A673 (cell line): ENCODE measurements around the gene MAEL. TPM values are rescaled to one million over a fixed set of nuclear protein-coding genes. Genes with fewer than 3 reads are reported as not detected.

Experiments used
- BruUV-seq: library from RNA; stranded (reverse); fragments of 400-500 nt; replicated peaks from 2 replicates; lab custom pipeline; 2021; lab: Mats Ljungman, UMichigan
- CTCF ChIA-PET: fragments of 300-600 bp; sonication (Branson Sonifier 250); formaldehyde crosslinking; loops from one replicate; lab custom pipeline; 2022; ENCODE audit warnings: antibody characterized with exemption; lab: Charles Lee
- POLR2A ChIA-PET: fragments of 300-600 bp; sonication (Branson Sonifier 250); formaldehyde crosslinking; loops from one replicate; lab custom pipeline; 2022; ENCODE audit warnings: antibody characterized with exemption; ENCODE audit not compliant: low non-redundant PET; lab: Charles Lee
- DNase-seq: peaks from one replicate; pipeline ENCODE4 v3.0.0-alpha.2; 2015; ENCODE audit warnings: low spot score
- H3K27ac ChIP-seq: fragments of 200-600 bp; sonication (generic); 2 replicates; pipeline ENCODE4 v1.5.1; 2016; ENCODE audit warnings: mixed run types, low read depth, mild to moderate bottlenecking, mixed read lengths, antibody characterized with exemption, low read length; ENCODE audit not compliant: poor library complexity, severe bottlenecking
- H3K27me3 ChIP-seq: fragments of 200-600 bp; sonication (generic); replicated peaks from 2 replicates; pipeline ENCODE4 v1.6.1; 2017; ENCODE audit warnings: mixed run types, low read depth, mild to moderate bottlenecking, mixed read lengths, antibody characterized with exemption, low read length; ENCODE audit not compliant: insufficient read depth, poor library complexity
- H3K36me3 ChIP-seq: fragments of 200-600 bp; sonication (generic); 2 replicates; pipeline ENCODE4 v1.6.1; 2016; ENCODE audit warnings: mixed run types, mild to moderate bottlenecking, mixed read lengths, antibody characterized with exemption, low read length; ENCODE audit not compliant: insufficient read depth, poor library complexity, severe bottlenecking
- H3K4me1 ChIP-seq: fragments of 200-600 bp; sonication (generic); 2 replicates; pipeline ENCODE4 v1.6.1; 2017; ENCODE audit warnings: mixed run types, mild to moderate bottlenecking, mixed read lengths, antibody characterized with exemption, low read length; ENCODE audit not compliant: insufficient read depth, poor library complexity, severe bottlenecking
- H3K4me3 ChIP-seq: fragments of 200-600 bp; sonication (generic); 2 replicates; pipeline ENCODE4 v1.5.1; 2016; ENCODE audit warnings: low read depth, mixed run types, mild to moderate bottlenecking, mixed read lengths, low read length; ENCODE audit not compliant: poor library complexity, severe bottlenecking
- H3K9me3 ChIP-seq: fragments of 200-600 bp; sonication (generic); 2 replicates; pipeline ENCODE4 v1.6.1; 2016; ENCODE audit warnings: mixed run types, low read depth, mild to moderate bottlenecking, mixed read lengths, antibody characterized with exemption, low read length; ENCODE audit not compliant: poor library complexity, severe bottlenecking
- CTCF ChIP-seq: fragments of 300-800, 200-600 bp; sonication (generic); conservative IDR thresholded peaks from 2 replicates; pipeline ENCODE4 v1.5.1; 2017; ENCODE audit warnings: low read depth, mild to moderate bottlenecking, antibody characterized with exemption, low read length, moderate library complexity, mixed read lengths
- EZH2 ChIP-seq: fragments of 200-600 bp; sonication (generic); IDR thresholded peaks from 2 replicates; pipeline ENCODE4 v1.6.1; 2017; ENCODE audit warnings: borderline replicate concordance, low read depth, mild to moderate bottlenecking, mixed read lengths, antibody characterized with exemption, low read length; ENCODE audit not compliant: poor library complexity, severe bottlenecking
- intact Hi-C: fragments of 100-400 bp; cut with micrococcal nuclease; formaldehyde crosslinking; loops from one replicate; pipeline ENCODE4 v1.10.0; 2022; ENCODE audit not compliant: unreplicated experiment
- total RNA-seq: library from RNA; stranded (reverse); gene quantifications from 2 replicates; pipeline ENCODE4 v1.2.3, GENCODE V29; 2021

Gene MAEL
- total RNA-seq, 1 experiment from 2014 or later, result not detected

- H3K36me3 ChIP-seq, result no peaks in the 10 kb centered on the region
- no peaks in the 10 kb centered on the region for H3K4me1 ChIP-seq
- DNase-seq, result no peak
- H3K27ac ChIP-seq, result no peak overlapping the region
- no TSS peak for BruUV-seq
- TF ChIP-seq CTCF (no peak), EZH2 (no peak)
- intact Hi-C loops, result loop anchor here (2.0 to 5.0 kb wide), 3 partner anchors 138 to 1129 kb away; no protein-coding TSS in a partner anchor
- no peak overlapping the region for H3K4me3 ChIP-seq
- POLR2A ChIA-PET, result no interaction called here
- H3K9me3 ChIP-seq, result no peaks in the 10 kb centered on the region
- H3K27me3 ChIP-seq, result no peaks in the 10 kb centered on the region
- CTCF ChIA-PET, result interaction anchor here (0.8 to 1.2 kb wide), 4 partner anchors 9 to 484 kb away, joined by 3 to 33 read pairs (median 6); partner anchors contain the start of gene POU2F1
Measured at GRCh38 chr1:167056529-167057231, 67.6 kb downstream of the MAEL start.

DNA sequence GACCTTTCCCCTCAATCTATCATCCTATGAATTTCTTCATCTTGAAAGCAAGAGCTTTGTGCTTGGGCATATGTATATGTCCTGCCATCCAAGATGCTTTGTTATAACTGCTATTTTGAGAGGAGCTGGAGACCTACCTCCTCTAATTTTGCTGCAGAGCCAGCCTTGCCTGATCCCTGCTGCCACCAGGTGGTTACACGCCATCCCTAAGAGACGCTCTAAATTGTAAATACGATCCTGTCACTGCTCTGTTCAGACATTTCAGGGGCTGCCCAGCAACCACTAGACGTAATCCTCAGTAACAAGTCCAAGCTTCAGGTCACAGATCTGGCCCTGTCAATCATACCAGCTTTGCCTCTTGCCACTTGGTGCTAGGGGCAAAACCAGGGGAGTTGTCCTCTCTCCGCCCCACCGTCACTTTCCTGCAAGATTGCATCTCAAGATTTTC lies 68.2 kb downstream of the MAEL start:
- no TSS peak for BruUV-seq
- Histone ChIP-seq H3K36me3 (no peaks in the 10 kb centered on the region), H3K4me3 (no peak overlapping the region), H3K27me3 (no peaks in the 10 kb centered on the region), H3K27ac (no peak overlapping the region), H3K4me1 (no peaks in the 10 kb centered on the region), H3K9me3 (no peaks in the 10 kb centered on the region)
- CTCF ChIA-PET, result interaction anchor here (0.6 to 1.2 kb wide), 5 partner anchors 9 to 578 kb away, joined by 3 to 33 read pairs (median 3); partner anchors contain the start of gene POU2F1
- intact Hi-C loops, result loop anchor here (2.0 to 5.0 kb wide), 3 partner anchors 138 to 1130 kb away; no protein-coding TSS in a partner anchor
- DNase-seq, result peak; percentile 69
- POLR2A ChIA-PET, result no interaction called here
- peak; percentile 63 for TF ChIP-seq CTCF
- TF ChIP-seq EZH2, result no peak

GRCh38 chr1:167059045-167059808 lies 70.1 kb downstream of the MAEL start:
- ChIA-PET CTCF (interaction anchor here (0.6 to 2.3 kb wide), 9 partner anchors 9 to 497 kb away, joined by 3 to 41 read pairs (median 3); no protein-coding TSS in a partner anchor), POLR2A (interaction anchor here (0.7 to 0.8 kb wide), 2 partner anchors 91 to 314 kb away, joined by 3 to 9 read pairs; no protein-coding TSS in a partner anchor)
- H3K27ac ChIP-seq, result no peak overlapping the region
- no peaks in the 10 kb centered on the region for H3K36me3 ChIP-seq
- H3K27me3 ChIP-seq, result no peaks in the 10 kb centered on the region
- DNase-seq, result peak; percentile 84
- BruUV-seq, result no TSS peak
- no peak overlapping the region for H3K4me3 ChIP-seq
- TF ChIP-seq EZH2 (no peak), CTCF (peak; percentile 94)
- intact Hi-C loops, result loop anchor here (1.0 to 5.0 kb wide), 3 partner anchors 149 to 1132 kb away; no protein-coding TSS in a partner anchor
- H3K4me1 ChIP-seq, result no peaks in the 10 kb centered on the region
- no peaks in the 10 kb centered on the region for H3K9me3 ChIP-seq
